PC-3 (cell line): Measurements from ENCODE around the gene TENM4.

ENCODE experiments used
- CTCF ChIP-seq: fragments of 300-600 bp; sonication (generic); conservative IDR thresholded peaks from 2 replicates; pipeline ENCODE4 v1.5.1; 2017; ENCODE audit warnings: antibody characterized with exemption, low read depth, mild to moderate bottlenecking, low read length
- EZH2 ChIP-seq: fragments of 300-600 bp; sonication (generic); IDR thresholded peaks from one replicate; pipeline ENCODE4 v1.6.1; 2017; ENCODE audit warnings: antibody characterized with exemption, mild to moderate bottlenecking, low read length; ENCODE audit not compliant: unreplicated experiment

GRCh38 chr11:79273781-79274180 is 167.0 kb downstream of the TENM4 start:
- no peak for TF ChIP-seq CTCF
- TF ChIP-seq EZH2 = no peak
